ENCODE results near the gene STN1.

STN1 gene, protein sequence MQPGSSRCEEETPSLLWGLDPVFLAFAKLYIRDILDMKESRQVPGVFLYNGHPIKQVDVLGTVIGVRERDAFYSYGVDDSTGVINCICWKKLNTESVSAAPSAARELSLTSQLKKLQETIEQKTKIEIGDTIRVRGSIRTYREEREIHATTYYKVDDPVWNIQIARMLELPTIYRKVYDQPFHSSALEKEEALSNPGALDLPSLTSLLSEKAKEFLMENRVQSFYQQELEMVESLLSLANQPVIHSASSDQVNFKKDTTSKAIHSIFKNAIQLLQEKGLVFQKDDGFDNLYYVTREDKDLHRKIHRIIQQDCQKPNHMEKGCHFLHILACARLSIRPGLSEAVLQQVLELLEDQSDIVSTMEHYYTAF

GRCh38 chr10:103918053-103918846 lies at the start of gene STN1:
Gene STN1, minus strand, starts transcription at chr10:103918184. Its CDS starts 590 bp downstream, at chr10:103917594.
- ATAC-seq (peak; percentile 95), DNase-seq (peak; percentile 97)

GRCh38 chr10:103967448-103968071 lies 49.6 kb upstream of the STN1 start:
- ATAC-seq (peak; percentile 34), DNase-seq (peak; percentile 9)

- ATAC-seq (peak; percentile 88), DNase-seq (peak; percentile 89)
Measured at GRCh38 chr10:103966671-103967447, 48.9 kb upstream of the STN1 start, which contains the start of gene SLK. Gene SLK, plus strand, starts transcription at chr10:103967140. Its CDS starts 606 bp downstream, at chr10:103967746.

DNA sequence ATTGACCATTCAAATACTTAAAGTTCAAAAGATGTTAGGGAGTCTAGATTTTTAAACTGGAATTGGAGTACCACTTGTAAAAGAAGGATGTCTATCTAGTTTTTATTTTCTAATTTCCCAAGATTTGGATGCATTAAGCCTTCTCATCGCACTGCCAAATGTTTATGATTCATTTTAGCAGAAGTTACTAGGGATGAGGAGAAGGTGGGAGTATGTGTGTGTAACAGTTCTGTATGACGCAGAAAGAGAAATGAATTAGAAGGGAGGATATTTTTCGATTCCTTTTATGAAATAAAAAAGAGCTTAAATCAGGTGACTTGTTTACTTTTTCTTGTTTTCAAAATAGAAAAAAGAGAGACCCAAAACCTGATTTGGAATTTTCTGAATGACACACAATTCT lies 42.1 kb upstream of the STN1 start:
- DNase-seq, result no peak
- ATAC-seq, result no peak

DNA sequence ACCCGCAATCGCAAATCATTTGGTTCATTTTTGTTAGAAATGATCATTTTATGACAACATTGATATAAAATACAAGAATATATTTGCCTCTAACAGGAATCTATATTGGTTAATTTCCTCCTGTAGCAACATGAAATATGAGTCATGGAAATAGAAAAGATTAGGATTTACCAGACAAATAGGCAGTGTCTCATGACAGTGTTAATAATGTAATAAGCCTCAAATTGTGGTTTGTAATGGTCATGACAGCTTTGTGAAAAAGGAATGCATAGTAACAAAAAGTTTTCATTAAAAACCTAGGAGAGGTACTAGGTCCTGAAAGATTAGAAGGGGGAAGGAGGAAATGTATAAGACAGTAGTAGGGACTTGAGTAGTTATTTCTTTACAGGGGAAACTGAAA lies 41.0 kb upstream of the STN1 start:
- DNase-seq, result no peak

DNA sequence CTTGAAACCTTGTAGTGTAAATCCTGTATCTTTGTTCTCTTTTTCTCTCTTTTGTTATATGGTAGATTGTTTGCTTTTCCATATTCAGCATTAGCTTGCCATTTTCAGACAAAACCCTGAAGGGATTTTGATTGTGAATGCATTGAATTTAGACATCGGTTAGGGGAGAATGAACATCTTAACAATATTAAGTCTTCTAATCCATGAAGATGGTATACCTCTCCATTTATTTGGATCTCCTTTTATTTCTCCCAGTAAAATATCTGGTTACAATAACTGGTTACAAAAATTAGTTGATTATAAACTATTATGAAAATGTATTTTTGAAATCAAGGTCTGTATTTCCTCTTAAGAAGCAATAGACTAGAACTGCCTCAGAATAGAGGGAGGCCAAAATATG lies 36.6 kb upstream of the STN1 start:
- ATAC-seq (no peak), DNase-seq (no peak)

More for the DNA sequence above, 41.0 kb upstream of the STN1 start:
- no peak for ATAC-seq

DNA sequence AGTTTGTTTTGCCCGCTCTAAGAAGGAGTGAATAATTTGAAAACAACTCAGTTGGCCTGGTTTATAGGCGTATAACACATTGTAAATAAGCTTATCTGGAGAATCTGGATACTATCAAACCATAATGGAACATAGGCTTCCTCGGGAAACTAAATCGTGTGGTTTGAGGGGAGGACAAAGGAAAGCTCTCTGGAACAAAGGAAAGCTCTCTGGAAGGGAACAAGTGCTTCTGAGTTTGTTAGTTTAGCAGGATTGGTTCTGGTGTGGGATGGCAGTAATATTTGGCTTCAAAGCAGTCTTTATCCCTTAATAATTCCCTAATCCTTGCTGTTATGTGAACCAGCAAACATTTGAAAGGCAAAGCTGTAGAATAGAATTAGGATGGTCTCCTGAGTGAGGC lies 34.0 kb upstream of the STN1 start:
- ATAC-seq, result no peak
- DNase-seq, result no peak

- DNase-seq (no peak), ATAC-seq (no peak)
Measured at GRCh38 chr10:103951183-103951582, 33.2 kb upstream of the STN1 start.

GRCh38 chr10:103949728-103950127 lies 31.7 kb upstream of the STN1 start:
- ATAC-seq (no peak), DNase-seq (no peak)

DNA sequence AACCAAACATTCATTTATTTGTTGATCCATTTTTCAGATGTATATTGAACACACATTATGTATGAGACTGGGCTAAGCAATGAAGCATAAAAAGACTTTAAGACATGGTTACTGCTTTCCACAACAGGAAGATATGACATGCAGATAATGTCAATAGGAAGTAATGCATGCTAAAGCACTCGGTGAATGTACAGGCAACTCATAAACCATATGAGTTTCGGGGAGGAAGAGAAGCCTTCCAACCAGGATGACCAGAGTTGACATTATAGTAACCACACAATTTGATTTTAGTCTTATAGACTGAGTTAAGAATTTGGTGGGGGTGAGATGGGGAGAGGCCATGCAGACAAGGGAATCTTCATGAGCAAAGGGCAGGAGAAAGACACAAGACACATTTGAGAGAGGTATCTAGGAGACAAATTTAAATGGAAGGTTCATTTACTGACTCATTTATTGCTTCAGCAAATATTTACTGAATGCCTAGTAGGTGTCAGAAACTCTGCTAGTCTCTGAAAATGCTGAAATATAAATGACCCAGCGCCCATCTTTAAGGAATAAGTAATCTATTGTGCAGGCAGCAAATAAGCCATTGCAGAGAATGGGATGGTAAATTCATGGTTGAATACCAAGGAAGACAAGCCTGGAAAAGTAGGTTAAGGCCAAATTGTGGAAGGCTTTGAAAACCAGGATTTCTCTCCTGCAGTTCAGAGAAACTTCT lies 30.0 kb upstream of the STN1 start:
- no peak for DNase-seq
- peak; percentile 65 for ATAC-seq

DNA sequence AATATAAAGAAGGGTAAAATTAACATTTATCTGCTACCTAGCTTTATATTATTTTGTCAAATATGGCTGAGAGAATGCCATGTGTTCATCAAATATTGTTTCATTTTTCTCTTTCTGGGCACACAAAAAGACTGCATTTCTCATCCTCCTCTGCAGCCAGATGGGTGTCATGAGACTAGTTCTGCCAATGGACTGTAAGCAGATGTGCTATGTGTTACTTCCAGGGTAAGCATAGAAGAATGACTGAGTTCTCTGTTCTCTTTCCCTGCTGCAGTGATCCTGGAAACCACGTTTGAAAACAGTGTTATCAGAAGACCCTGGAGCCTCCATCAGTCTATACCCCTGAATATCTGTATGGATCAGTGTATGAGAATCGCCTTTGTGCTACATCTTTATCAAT lies 24.9 kb upstream of the STN1 start:
- no peak for DNase-seq
- no peak for ATAC-seq

GRCh38 chr10:103941801-103942200 lies 23.8 kb upstream of the STN1 start:
- DNase-seq (no peak), ATAC-seq (no peak)

DNA sequence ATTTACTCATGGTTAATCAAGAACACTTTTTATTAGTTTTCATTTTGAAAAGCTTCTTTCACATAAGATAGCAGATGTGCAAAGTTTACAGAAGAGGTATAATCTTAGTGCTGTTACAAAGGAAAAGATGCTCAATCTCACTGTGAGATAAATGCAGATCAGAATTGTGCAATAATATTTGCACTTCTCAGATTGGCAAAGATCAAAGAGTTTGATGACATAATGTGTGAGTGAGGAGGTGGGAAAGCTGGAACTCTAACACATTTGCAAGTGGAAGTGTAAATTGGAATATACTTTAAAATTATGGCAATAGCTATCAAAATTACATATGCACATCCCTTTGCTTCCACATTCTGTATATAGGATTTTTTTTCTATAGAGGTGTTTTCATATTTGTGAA lies 21.5 kb upstream of the STN1 start:
- ATAC-seq, result no peak
- no peak for DNase-seq

GRCh38 chr10:103936022-103936421 lies 18.0 kb upstream of the STN1 start:
- no peak for ATAC-seq
- DNase-seq, result no peak

DNA sequence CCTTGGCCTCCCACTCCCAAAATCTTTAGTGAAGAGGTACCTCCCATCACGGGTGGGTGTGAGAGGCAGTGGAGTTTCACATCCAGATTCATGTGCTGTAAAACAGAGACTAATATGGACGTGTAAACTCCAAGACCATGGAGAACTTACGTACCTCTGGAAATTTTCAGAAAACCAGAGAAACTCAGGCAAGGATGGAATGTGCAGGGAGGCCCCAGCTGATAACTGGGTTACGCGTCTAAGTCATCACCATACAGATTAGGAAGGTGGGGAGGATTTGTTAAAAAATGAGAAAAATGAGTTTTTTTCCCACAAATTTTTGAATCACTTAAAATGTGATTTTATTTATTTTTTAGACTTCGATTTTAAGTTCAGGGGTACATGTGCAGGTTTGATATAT lies 16.3 kb upstream of the STN1 start:
- ATAC-seq (no peak), DNase-seq (no peak)

GRCh38 chr10:103933557-103934121 lies 15.7 kb upstream of the STN1 start:
- DNase-seq, result no peak
- ATAC-seq, result no peak

DNA sequence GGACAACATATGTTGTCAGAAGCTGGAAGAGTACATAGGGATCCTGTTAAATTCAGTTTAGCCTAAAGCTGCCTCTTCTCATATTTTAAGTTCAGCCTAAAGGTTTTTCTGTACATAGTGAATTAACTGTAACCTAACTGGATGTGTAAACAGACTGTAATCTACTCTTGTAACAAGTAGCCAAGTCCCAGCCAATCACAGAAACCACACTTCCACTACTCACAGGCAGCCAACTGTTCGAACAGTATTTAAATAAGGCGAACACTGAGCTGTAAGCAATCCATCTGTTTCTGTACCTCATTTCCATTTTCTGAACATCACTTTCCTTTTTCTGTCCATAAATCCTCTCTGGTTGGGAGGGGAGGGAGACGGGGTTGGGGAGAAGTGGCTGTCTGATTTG lies 15.0 kb upstream of the STN1 start:
- no peak for DNase-seq
- ATAC-seq, result no peak

GRCh38 chr10:103932271-103932670 lies 14.3 kb upstream of the STN1 start:
- DNase-seq (no peak), ATAC-seq (no peak)

DNA sequence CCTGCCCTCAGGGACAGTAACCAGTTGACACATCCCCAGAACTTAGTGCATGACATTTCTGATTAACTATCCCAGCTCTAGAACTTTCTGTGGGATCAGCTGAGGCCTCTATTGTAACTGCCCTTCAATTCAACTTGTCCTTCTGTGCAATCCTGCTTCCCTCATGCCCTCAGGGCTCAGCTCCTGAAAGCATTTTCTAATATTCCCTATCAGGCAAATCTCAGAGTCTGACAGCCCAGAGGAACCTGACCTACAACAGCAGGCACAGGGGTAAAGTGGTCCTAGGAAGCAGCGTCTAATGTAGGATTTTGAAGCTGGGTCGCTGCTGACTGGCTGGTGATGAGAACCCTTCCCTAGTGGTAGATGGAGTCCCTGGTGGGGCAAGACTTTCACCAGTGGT lies 13.6 kb upstream of the STN1 start:
- ATAC-seq (no peak), DNase-seq (no peak)

- DNase-seq (no peak), ATAC-seq (no peak)
Measured at GRCh38 chr10:103930881-103931280, 12.9 kb upstream of the STN1 start.

DNA sequence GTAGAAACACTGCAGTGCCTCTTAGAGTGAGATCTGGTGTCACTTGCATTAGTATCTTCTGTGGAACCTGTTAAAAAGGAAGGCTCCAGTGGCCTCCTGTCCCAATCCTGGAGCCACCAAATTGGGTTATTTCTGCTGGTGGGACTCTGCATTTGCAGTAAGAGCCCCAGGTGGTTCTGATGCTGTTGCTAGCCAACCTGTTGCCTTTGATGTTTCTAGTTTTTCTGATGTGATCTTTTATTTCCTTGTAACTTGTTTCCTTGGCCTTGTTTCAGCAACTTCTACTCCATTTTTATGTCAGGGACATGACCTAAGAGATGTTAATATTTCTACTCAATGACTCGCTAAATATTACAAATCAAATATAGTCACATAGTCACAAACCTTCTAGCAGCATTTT lies 12.5 kb upstream of the STN1 start:
- DNase-seq (no peak), ATAC-seq (no peak)

All from stimulated activated naive CD8-positive, alpha-beta T cell treated with anti-CD3 and anti-CD28 coated beads, Interleukin-15, Interleukin-2, amounts not matched to agents 100 U/mL and 50 U/mL, for 24 hours (primary cell).